Activated CD8-positive, alpha-beta memory T cell treated with anti-CD3 and anti-CD28 coated beads for 24 hours (primary cell): ENCODE data around the gene CIITA.

Experiments used
- DNase-seq: peaks from one replicate; pipeline ENCODE4 v3.0.0-alpha.2; 2020

CIITA gene

DNA sequence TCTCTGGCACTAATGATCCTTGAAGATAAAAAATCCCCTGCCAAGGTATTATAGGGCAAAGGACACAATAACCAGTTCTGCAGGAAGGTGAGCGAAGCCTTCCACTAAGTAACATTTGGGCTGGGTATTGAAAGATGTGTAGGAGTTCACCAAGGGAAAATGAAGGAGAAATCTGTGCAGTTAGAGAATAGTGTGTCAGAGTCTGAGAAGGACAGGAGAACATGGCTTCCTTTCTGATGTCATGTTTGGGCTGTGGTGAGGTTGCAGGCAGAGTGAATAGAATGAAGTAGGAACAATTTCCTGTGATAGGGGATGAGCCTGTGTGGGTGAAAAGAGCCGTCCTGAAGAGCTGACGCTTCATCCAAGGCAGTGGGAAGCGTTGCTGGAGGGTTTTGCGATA, 24.1 kb upstream of the CIITA start:
- no peak for DNase-seq

DNA sequence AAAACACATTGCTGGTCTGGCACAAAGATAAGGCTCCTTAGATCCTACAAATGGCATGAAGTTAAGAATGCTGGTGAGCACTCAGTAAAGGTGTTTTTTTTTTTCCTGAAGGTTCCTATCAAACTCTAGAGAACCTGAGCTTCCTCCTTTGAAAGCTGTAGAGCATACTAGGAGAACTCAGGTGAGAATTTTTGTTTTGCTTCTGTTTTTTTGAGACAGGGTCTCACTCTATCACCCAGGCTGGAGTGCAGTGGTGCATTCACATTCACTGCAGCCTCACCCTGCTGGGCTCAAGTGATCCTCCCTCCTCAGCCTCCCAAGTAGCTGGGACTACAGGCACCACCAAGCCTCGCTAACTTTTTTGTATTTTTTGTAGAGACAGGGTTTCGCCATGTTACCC, 21.0 kb upstream of the CIITA start:
- no peak for DNase-seq

DNA sequence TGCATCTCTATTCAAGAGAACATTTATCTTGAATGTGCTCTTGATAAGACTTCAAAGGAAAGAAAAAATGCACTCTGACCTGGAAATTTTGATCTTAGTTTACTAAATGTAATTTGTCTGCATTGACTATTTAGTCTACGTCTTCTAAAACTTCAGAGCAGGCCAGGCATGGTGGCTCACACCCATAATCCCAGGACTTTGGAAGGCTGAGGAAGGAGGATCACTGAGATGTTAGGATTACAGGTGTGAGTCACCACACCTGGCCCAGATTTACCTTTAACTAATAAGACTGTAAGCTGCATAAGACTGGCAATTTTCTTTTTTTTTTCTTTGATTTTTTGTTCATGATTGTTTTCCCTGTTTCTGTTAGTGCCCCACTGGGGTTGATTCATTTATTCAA, 18.8 kb upstream of the CIITA start:
- DNase-seq, result no peak

DNA sequence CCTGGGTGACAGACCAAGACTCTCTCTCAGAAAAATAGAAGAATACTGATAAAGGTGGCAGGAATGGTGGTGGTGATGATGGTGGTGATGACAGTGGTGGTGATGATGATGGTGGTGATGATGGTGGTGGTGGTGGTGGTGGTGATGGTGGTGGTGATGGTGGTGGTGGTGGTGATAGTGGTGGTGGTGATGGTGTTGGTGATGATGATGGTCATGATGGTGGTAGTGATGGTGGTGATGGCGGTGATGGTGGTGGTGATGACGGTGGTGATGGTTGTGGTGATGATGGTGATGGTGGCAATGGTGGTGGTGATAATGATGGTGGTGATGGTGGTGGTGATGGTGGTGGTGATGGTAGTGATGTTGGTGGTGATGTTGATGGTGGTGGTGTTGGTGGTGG, 18.0 kb upstream of the CIITA start:
- no peak for DNase-seq

DNA sequence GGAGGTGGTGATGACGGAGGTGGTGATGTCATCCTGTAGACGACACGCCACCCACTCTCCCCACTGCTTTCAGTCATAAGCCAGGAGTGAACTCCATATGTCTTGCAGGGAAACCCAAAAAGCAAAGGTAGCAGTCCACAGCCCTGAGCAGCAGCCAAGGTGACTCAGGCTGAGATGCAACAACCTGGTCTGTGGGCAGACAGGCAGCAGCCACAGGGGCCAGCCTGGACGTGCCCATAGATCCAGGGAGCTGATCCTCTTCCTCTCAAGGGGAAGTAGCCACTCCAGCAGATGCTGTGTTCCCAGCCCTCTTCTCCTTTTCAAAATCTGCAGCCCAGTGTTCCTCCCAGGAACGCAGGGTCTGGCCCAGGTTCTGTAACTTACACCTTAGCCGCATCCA, 17.3 kb upstream of the CIITA start:
- DNase-seq, result no peak

DNA sequence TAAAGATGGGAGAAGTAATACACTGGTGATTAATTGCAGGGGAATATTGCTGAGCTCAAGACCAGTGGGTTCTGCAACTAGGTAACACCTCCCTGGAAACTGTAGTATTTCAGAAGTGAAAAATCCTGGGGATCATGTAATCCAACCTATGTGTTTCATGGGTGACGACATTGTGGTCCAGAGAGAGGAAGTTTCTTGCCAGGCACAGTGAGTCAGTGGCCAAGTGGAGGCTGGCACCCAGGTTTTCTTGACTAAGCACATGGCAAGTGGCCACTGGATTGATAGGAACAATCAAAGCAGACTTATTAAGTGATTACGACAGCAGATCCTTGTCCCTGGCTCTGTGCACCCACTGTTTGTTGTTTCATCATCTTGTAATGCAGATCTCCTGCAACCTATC, 14.6 kb upstream of the CIITA start:
- DNase-seq, result no peak

DNA sequence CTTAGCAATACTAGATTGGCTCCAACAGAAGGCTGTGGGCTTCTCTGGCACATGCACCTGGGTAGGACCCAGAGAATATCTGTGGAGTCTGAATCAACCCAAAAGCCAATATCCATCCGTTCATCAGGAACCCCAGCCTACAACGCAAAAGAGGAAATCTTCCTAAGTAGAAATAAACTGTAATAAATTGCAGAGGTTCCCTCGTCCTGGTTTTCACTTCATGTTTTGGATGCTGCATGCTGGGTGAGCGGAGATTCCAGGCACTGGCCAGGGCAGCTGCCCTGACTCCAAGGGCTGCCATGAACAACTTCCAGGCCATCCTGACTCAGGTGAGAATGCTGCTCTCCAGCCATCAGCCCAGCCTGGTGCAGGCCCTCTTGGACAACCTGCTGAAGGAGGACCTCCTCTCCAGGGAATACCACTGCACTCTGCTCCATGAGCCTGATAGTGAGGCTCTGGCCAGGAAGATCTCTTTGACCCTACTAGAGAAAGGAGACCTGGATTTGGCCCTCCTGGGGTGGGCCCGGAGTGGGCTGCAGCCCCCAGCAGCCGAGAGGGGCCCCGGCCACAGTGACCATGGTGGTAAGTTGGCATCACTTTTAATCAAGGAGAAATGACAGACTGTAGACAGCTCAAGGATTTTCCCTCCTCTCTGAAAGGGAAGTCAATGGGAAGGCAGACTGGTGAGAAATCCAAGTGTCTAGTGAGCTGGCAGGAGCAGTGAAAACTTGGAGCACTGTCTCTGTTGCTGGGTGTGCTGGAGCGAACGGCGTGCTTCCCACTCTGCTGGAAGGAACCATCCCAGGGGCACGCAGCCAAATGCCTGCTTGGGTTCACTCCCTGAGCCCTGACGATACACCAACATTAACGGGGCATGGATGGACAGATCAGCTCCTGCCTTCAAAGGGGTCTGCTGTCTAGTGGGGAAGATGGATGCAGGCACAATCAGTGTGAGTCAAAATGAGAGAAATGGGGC, 10.7 kb upstream of the CIITA start:
- no peak for DNase-seq

DNA sequence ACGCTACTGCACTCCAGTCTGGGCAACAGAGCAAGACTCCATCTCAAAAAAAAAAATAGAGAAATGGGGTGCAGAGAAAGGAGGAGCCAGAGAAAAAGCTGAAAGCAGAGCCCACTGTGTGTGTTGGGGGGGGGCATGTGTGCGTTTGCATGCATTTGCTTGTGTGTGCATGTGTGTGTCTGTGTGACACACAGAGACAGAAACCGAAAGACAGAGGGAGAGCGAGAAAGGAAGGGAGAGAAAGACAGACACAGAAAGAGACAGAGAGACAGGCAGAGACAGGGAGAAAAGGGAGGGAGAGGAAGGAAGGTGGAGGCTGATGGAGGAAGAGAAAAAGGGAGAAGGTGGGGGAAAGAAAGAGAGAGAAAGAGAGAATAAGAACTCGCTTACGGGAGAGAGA, 9.8 kb upstream of the CIITA start:
- DNase-seq, result no peak

DNA sequence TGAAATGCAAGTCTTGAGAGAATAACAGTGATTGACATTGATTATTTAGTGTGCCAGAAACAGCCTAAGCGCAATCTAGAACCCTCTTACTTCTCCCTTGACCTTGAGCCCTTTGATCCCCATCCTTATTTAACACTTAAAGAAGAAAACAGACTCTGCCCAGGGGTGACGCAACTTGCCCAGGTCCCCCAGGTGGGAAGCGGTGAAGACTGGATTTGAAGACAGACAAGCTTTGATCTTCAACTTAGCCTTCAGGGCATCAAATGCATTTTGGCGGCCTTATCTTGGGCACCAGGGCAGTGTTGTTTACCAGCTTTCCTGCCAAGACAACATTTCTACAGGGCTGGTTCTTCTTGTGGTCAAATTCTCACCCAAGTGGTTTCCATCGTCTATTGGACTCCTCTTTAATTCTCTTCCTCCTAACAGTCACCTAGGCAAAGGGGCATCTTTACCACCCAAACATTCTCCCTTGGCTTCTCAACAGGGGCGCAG, 8.9 kb upstream of the CIITA start:
- no peak for DNase-seq

DNA sequence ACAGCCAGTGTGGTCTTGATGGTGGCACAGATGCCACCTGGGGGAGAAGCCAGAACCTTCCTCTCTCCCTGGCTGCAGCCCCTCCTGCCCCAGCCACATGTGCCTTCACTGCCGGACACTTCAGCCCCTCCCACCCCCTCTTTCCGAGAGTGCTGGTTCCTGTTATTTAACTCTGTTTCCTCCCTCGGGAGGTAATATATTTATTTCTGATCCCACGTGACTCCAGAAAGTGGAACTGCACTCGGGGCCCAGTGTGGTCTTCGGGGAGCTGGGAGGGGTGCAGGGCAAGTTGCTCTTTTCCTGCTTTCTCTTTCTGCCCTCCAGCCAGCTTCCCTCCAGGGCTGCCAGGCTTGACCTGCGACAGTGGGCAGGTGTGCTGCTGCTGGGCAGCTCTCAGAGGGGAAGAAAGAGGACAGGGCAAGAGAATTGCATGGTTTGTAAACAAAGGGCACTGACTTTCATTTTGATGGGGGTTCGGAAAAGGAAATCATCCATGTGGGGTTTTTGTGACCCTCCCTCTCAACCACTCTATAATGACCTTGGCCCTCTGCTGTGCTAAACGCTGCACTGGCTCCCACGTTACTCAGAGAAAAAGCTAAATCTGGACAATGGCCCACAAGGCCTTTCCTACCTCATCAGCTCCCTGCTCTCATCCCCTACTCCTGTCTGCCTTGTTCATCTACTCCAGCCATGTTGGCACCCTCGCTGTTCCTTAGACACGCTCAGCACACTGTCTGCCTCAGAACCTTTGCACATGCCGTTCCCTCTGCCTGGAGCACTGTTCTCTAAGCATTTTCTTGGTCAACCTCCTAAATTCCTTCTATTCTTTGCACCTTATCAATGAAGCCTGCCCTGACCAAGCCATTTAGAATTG, 8.2 kb upstream of the CIITA start:
- no peak for DNase-seq

DNA sequence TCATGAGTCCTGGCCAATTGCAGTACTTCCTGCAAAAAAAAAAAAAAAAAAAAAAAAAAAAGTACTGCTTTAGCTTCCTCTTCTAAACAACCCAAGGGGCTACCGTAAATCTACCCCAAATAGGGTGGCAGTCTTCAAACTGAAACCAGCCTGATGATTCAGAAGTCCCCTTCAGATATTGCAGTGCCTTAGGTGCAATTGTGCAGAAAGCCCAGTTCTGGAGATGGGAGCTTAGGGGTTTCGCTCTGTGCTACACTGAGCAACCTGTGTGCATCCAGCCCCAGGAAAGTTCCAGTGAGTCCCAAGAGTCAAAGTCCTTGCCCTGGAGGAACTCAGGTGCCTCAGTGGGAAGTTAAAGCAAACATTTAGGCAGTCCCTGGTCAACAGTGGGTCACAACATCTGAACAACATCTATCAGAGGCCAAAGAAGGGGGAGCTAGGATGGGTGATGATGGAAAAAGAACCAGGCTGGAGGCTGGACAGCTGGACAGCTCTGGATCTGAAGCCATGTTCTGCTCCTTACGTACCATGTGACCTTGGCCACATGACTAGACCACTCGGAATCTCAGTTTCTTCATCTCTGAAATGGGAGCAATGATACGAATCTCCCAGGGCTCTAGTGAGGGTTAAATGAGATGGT, 6.7 kb upstream of the CIITA start:
- DNase-seq, result no peak

DNA sequence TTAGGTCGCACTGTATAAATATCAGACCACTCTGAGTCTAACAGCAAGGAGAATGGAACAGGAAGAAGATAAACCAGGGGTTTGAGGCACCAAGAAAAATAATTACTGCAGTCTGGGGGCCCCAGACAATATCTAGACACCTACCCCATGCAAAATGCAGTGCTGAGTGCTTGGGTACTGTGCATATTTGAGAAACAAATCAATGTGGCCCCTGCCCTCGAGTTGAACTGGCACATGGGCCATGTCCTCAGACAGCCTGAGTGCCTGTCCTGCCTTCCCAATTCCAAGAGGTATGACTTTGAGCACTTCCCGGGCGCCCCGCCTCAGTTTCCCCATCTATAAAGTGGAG, 6.2 kb upstream of the CIITA start:
- DNase-seq, result no peak

DNA sequence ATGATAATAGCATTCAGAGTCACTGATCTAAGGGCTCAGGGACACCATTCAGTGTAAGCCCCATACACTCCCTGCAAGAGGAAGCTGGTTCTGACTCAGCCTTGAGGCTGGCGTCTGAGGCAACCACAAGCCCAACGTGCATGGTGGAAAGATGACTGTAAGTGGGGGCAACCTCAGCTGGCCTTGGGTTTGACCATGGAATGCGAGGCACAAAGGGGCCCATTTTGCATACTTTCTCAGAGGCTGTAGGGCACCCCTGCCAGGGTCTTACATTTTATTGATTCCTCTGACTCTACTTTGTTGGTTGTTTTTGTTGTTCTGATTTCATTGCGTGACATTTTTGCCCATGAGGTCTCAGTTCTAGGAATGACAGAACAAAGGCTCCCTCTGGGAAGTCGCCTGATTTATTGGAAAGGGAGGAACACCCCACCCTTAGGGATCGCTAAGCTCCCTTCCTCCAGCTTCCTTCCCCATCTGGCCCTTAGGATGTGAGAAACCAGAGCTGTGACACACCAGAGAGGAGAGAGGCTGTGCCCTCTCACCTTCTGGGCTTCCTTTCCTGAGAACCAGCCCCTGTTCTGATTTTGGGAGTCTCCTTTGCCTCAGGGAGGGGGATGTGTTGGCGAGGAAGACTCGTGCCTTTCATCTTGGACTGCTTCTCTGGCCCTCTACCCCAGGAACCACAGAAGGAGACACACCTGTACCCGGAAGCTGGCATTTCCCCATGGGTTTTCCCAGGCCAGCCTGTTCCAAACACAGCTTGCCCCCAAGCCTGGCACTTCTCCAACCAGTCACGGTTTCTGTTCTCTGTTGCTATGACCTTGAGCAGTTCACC, 5.6 kb upstream of the CIITA start:
- no peak for DNase-seq

DNA sequence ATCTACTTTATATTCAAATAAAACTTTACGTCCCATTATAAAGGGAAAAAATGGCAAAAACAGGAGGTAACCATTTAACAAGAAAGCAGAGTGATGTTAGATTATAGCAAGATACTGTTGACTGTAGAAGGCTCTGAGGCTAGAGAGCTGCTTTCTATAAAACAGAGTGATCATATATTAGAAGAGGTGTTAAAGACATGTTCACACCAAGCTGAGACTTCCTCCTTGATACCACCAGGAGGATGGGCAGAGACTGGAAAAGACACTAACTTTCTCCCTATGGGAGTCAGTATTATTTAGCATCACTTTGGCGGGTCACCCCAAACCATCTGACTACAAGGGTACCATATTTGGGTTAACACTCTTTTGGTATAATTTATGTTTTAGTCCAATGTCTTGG, 687 bp upstream of the CIITA start:
- no peak for DNase-seq

DNA sequence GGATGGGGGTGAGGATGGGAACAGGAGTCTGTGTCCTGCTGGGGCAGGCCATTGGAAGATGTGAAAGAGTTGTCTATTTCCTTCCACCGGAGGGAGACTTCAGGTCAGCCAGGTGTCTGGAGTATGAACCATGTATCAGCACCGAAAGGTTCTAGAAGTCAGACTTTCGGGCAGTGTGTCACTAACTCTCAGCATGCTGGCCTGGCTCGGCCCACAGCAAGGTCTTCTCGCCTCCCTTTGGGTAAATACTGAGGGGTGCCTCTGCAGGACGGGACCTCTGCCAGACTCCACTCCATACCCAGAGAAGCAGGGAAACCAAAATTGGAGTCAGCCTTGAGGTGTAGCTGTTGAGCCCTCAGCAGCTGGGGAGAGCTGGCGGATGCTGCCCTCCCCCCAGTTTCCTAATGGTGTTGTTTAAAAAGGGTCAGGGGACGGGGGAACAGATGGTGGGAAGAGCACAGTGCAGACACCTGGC, 507 bp downstream of the CIITA start:
- DNase-seq, result no peak

DNA sequence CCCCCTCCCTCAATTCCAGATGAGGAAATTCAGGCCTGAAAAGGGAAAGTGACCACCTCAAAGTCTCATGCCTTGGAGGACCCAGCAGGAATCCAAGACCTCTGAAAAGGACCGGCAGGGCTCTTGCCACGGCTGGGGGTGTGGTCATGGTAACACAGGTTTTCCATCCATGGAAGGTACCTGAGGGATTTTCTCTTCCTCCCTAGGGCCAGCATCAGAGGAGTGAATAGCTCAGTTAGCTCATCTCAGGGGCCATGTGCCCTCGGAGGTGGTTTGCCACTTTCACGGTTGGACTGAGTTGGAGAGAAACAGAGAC, 1.3 kb downstream of the CIITA start:
- DNase-seq, result no peak

DNA sequence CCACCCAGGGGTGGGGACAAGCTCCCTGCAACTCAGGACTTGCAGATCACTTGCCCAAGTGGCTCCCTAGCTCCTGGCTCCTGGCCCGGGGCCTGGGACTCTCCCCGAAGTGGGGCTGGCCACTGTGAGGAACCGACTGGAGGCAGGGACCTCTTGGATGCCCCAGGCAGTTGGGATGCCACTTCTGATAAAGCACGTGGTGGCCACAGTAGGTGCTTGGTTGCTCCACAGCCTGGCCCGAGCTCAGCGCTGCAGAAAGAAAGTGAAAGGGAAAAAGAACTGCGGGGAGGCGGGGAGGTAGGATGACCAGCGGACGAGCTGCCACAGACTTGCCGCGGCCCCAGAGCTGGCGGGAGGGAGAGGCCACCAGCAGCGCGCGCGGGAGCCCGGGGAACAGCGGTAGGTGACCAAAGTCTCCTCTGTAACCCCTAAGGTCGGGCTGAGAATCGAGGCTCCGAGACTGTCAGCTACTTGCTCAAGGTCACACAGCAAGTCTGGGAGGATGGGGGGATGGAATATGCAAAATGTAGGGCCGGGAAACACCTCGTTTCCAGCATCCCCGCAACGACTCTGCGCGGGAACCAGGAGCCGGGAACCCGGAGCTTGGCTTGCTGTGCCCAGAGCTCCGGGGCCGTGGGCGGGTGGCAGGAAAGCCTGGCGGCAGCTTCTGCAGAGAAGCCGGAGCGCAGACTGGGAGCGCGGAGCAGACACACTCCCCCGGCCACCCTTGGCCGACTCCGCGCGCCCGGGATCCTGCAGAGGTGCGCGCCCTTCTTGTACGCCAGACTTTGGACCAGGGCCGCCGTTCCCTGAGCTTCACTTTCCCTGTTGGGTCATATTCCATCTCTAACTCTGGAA, 1.9 kb downstream of the CIITA start:
- DNase-seq, result no peak

DNA sequence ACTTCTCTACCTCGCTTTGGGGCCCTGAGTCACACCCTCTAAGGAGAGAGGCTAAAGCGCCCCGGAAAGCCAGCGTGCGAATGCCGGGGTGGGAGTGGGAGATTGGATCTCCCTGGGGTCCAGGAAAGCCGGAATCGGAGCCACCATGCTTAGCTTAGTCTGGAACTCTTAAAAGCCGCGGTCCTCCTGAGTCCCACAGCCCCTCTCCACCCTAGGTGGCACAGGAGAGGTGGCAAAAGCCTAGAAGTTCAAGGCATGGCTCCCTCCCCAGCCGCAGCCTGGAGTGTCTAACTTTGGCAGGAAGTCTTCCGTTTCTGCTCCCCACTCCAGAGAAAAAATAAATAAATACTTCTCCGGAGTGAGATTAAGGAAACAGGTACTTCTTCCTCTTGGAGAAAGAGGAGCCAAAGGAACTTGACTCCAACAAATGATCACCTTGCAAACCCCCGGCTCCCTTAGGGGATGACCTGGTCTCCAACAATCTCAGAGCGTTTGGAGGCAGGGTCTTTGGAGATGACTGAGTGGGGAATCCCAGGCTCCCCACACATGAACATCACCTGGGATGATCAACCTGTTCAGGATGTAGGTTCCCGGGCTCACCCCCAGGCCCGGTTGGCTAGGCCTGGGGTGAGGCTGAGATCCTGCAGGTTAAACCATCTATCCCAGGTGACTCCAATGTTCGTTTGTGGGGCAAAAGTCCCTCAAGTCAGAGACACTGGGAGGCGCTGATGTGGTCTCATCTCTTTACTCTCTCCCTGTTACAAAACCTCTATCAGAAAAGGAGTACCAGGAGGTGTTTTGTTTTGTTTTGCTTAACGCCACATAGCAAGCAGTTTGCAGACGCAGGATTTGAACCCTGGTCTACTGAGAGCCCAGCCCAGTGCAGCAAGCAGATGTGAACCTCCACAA, 2.9 kb downstream of the CIITA start:
- no peak for DNase-seq

DNA sequence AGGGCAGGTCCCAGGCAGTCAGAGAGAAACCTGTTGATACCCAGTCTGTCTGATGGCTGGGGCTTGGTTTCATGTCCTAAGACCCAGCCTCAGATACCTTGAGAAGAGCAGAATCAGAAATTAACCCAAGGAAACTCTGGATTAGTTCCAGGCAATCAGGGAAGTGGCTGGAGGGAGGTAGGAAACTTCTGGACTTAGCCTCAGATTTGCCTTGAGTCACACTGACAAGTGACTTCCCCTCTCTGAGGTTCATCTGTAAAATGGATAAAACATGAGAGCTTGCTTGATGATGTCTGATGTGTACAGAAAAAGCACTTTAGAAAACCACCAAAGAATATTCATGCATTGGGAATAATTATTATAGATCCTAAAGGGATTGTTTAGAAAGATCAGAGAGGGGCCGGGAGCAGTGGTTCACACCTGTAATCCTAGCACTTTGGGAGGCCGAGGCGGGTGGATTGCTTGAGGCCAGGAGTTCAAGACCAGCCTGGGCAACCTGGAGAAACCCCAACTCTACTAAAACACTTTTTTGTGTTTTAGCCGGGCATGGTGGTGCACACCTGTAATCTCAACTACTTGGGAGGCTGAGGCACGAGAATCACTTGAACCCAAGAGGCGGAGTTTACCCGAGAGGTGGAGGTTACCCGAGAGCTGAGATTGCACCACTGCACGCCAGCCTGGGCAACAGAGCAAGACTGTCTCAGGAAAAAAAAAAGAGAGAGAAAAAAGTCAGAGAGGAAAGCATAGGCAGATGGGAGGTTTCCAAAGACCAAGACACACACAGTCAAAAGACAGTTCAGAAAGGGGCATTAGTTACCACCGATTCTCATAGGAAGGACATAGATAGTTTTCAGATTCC, 3.8 kb downstream of the CIITA start:
- DNase-seq, result no peak
